Stimulated activated CD4-positive, alpha-beta T cell treated with anti-CD3 and anti-CD28 coated beads, Interleukin-1b, Interleukin-23, amount 100 ng/mL, for 1 hour (primary cell): Measurements from ENCODE around the gene TLCD3B.
A peak's percentile ranks its signal among the peaks of the same experiment; 100 is the strongest.

Source experiments
- DNase-seq, 2 donors: peaks; one replicate each; pipeline ENCODE4 v3.0.0-alpha.2; 2020; ENCODE audit warnings: low read depth in 2 of 2

Gene TLCD3B

DNA sequence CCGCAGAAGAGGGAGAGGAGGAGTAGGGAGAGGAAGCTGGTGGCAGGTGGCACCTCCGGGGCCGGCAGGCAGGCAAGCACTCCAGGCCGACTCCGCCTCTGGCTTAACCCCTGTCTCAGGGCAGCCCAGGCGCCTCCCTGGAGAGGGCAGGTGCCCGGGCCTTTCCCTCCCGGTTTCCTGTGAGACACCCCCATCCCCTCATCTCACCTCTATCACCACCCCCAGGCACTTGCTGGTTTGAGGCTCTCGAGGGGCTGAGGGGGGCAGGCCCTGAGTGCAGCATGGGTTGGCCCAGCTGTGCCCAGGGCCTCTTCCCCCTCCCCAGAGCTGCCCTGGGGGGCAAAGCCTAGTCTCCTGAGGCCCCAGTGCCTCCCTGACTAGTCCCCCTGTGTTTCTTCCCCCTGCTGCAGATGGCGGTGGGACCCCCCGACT, 26.2 kb downstream of the TLCD3B start:
- no peak for DNase-seq

DNA sequence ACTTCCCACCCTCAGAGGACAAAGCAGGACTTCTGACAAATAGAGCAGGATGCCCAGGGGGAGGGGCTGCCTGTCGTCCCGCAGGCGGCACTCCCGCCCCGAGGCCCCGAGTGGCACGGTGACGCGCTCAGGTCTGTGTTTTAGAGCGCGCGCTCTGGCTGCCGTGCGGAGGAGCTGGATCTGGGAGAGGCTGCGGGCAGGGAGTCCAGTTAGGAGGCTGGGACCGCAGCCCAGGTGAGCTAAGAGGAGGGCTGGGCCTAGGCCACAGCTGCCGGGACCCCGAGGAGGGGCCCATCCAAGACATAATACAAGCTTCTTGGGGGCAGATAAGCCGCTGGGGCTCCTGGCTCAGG, 26.7 kb downstream of the TLCD3B start:
- DNase-seq = no peak

- DNase-seq = no peak
Observed at GRCh38 chr16:30003670-30004423, 27.2 kb downstream of the TLCD3B start.

DNA sequence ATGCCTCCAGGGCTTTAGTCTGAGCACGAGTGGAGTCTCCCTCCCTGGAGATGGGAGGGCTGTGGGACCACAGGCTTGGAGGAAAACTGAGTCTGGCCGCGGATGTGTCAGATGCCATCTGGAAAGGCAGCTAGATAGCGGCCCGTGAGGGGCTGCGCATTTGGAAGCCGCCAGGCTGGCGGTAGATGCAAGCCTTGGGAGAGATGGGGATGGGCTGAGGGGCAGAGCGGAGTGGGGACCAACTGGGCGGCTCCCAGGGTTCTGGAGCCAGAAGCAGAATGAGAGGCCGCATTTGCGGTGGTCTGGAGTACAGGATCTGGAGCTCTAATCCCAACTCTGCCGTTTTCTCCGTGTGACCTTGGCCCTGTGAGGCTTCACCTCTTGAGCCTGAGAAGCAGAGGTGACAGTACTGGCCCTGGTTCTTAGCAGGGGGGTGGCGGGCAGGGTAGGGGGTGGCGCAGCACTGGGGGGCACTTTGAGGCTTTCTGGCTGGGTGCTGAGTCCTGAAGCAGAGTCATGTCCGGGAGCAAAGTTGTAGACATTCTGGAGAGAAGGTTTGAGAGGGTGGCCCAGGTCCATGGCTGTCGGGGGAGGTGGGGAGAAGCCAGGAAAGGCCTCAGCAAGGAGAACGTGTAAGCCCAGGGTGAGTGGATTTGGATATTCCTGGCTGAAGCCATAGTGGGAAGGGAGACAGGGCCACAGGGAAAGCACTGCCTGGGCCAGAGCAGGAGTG, 28.3 kb downstream of the TLCD3B start:
- DNase-seq = no peak

DNA sequence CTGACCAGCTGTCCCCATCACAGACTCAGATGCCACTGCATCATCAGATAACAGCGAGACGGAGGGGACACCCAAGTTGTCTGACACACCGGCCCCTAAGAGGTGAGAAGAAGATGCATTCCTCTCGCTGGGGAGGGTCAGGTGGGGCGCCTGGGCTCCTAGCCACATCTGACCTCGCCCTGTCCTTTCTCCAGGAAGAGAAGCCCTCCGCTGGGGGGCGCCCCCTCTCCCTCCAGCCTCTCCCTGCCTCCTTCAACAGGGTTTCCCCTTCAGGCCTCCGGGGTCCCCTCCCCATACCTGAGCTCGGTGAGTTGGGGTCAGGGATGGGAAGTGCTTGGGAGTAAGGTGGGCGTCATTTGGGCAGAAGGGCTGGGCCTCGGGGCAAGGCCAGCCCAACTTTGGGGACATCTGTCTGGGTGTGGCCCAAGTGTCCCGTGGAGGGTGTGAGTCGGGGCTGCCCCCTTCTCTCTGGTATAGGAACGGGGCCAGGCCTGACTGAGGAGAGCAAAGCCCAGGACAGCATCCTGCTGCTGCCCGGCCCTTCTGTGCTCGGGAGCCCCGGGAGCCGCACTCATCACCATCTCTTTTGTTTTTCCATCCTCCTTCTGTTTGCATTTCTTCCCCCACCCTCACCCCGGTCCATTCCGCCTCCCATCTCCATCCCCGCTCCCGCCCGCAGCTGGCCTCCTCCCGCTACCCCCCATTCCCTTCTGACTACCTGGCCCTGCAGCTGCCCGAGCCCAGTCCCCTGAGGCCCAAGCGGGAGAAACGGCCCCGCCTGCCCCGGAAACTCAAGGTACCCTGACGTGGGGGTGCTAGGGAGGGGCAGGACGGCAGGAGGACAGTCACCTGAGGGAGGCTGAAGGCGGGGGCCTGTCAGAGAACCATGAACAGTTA, 30.1 kb downstream of the TLCD3B start:
- DNase-seq = no peak

DNA sequence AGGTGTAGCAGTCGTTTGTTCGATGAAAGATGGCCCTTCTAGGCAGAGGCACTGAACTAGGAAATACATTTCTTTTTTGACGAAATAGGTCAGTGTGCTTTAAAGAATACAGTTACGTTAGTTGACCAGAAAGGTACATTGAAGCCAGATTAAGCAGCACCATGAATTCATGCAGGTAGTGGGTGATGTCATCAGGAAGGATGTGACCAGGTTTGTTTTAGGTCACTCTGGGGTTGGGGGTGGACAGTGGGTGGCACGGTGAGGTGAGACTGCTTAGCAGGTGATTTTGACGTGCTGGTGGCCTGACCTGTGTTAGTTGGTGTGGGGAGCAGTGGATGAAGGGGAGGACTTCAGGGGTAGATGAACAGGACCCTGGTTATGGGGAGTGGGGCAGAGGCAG, 31.5 kb downstream of the TLCD3B start:
- DNase-seq = no peak

- no peak for DNase-seq
Observed at GRCh38 chr16:29996766-29997250, 34.3 kb downstream of the TLCD3B start.

- peak; percentile 95 to 99 for DNase-seq
Observed at GRCh38 chr16:29995911-29996765, 34.9 kb downstream of the TLCD3B start, which contains the start of gene INO80E. Gene INO80E (plus strand): TSS chr16:29996241. CDS start chr16:29996311, 70 bp downstream.

GRCh38 chr16:29995324-29995910, 35.7 kb downstream of the TLCD3B start, which contains the start of gene HIRIP3:
Gene HIRIP3 (minus strand): TSS chr16:29995617. CDS start chr16:29995605, 12 bp downstream.
- DNase-seq = peak; percentile 49 to 70

- DNase-seq = peak in 1 of 2 donors; percentile 51
Observed at GRCh38 chr16:29994600-29995323, 36.3 kb downstream of the TLCD3B start.

GRCh38 chr16:29993903-29994599, 37.0 kb downstream of the TLCD3B start:
- no peak for DNase-seq

DNA sequence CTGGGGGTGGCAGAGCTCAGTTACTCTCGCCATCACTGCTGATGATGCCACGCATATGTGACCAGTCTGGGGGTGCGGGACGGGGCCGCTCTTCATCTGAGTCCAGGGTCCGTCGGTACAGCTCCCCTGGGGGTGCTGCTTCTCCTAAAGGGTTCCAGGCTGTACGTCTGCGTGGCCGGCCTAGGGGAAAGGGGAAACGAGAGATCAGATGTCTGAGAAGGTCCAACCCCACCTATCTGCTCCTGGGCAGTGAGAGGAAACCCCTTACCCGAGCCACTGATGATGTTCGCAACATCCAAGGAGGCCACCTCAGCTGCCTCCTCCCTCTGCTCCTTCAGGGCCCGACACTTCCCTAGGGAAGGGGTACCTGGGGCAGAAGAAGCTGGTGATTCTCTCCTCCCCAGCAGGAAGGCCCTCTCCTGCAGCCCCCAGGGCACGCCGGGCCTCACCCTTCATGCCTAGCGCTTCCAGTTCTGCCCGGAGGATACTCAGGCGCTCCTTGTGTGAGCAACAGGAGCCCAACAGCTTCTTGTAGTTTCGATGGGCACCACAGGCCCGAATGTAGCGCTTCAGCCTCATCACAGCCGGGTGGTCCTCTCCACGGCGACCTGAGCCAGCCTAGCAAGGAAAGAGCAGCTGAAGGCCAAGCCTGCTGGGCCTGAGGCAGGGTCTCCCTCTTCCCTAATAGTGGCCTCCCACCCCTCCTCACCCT, 37.7 kb downstream of the TLCD3B start:
- no peak for DNase-seq

GRCh38 chr16:29992344-29992967, 38.6 kb downstream of the TLCD3B start:
- DNase-seq = no peak

GRCh38 chr16:29991571-29991904, 39.5 kb downstream of the TLCD3B start:
- no peak for DNase-seq

GRCh38 chr16:29990883-29991570, 40.0 kb downstream of the TLCD3B start:
- no peak for DNase-seq

- DNase-seq = no peak
Observed at GRCh38 chr16:29990034-29990433, 41.0 kb downstream of the TLCD3B start.

DNA sequence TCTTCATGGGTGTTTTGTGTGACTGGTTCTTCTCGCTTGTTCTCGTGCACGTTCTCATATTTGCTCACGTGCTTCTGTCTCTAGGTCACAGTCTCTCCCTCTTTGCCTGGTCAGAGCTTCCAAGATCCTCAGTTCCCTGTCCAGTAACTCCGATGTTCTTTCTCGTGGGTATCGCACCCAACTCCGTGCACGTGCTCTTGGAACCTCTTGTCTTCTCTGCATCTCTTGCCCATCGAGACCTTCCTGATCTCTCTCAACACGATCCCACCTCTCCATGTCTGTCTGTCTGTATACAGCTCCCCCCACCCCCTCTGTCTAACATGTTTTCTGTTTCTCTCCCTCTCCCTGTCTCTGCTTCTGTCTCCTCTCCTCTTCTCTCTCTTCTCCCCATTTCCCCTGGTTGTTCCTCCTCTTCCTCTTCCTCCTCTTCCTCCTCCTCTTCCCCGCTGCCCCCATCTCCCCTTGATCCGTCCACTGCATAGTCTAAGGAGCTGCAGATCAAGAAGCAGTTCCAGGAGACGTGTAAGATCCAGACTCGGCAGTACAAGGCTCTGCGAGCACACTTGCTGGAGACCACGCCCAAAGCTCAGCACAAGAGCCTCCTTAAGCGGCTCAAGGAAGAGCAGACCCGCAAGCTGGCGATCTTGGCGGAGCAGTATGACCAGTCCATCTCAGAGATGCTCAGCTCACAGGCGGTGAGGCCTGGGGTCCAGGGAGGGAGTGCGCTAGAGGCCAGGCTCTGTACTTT, 41.8 kb downstream of the TLCD3B start:
- DNase-seq = no peak
